GM12891 (cell line): ENCODE results near the gene MRPL53.

Experiments used
- DNase-seq: peaks from one replicate; pipeline ENCODE4 v3.0.0; 2011; ENCODE audit warnings: low spot score; ENCODE audit not compliant: insufficient read length
- FAIRE-seq: peaks from 2 replicates; lab custom pipeline; 2011; peaks lifted over from hg19 to GRCh38; lab: Jason Lieb, UNC
- PAX5 ChIP-seq: IDR thresholded peaks from 2 replicates; pipeline ENCODE4 v1.6.1; 2011; ENCODE audit warnings: low read length, moderate library complexity, mild to moderate bottlenecking; ENCODE audit not compliant: insufficient read depth, severe bottlenecking
- POLR2A ChIP-seq: IDR thresholded peaks from 2 replicates; pipeline ENCODE4 v1.6.1; 2011; ENCODE audit warnings: low read depth, low read length, control low read depth
- POLR2AphosphoS5 ChIP-seq: IDR thresholded peaks from 2 replicates; pipeline ENCODE4 v1.6.1; 2011; ENCODE audit warnings: low read depth, low read length, control low read depth
- POU2F2 ChIP-seq: IDR thresholded peaks from 2 replicates; pipeline ENCODE4 v1.6.1; 2011; ENCODE audit warnings: low read depth, mild to moderate bottlenecking, control low read depth, low read length, moderate library complexity
- SPI1 ChIP-seq: IDR thresholded peaks from 2 replicates; pipeline ENCODE4 v1.6.1; 2011; ENCODE audit warnings: low read depth, low read length, control low read depth
- TAF1 ChIP-seq: IDR thresholded peaks from 2 replicates; pipeline ENCODE4 v1.6.1; 2011; ENCODE audit warnings: low read depth, low read length, control low read depth

Gene MRPL53

DNA sequence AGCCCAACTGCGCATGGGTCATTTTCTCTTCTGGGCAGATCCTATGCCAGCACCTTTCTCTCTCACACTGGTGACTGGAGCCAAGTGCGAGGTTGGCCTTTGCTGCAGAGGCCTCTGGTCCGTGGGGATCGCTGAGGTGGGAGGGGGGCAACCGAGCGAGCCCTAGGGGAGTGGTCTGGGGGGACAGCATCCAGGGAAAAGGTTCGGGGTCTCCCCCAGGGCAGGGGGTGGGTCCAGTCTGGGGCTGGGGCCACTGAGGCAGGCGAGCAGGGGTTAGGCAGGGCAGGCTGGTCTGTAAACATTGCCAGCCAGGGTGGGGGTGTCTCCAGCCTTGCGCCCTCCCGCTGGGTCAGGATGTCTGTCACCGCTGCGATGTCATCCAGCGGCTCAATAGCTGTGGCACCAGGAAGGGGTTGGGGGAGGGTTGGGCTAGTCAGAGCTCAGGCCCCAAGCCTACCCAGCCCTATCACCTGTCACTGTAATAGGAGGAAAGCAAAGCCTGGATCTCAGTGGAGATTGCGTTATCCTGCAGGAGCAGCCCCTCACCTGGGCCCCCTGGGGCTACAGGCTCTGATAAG, 46.2 kb downstream of the MRPL53 start:
- no peak for FAIRE-seq
- no peak for DNase-seq
- TF ChIP-seq POLR2A (no peak), SPI1 (no peak), POLR2AphosphoS5 (no peak), TAF1 (no peak), POU2F2 (no peak), PAX5 (no peak)

DNA sequence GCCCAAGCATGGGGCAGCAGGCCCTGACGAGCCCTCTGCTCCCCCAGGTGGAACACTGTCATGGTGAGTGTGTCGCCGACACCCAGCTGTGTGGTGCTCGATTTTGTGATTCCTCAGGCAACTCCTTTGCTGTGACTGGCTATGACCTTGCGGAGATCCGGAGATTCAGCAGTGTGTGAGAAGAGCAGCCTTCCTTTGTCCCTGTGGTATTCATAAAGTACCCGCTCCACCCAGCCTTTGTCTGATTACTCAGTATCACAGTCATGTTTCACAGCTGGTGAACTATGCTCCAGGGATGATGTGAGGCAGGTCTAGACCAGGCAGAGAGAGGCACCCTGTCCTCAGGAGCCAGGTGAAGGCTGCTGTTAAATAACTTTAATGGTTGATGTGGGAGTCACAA, 47.0 kb downstream of the MRPL53 start:
- no peak for TF ChIP-seq TAF1
- TF ChIP-seq PAX5: no peak
- TF ChIP-seq POLR2AphosphoS5: no peak
- TF ChIP-seq POLR2A: no peak
- no peak for TF ChIP-seq POU2F2
- no peak for TF ChIP-seq SPI1
- FAIRE-seq: no peak
- no peak for DNase-seq

DNA sequence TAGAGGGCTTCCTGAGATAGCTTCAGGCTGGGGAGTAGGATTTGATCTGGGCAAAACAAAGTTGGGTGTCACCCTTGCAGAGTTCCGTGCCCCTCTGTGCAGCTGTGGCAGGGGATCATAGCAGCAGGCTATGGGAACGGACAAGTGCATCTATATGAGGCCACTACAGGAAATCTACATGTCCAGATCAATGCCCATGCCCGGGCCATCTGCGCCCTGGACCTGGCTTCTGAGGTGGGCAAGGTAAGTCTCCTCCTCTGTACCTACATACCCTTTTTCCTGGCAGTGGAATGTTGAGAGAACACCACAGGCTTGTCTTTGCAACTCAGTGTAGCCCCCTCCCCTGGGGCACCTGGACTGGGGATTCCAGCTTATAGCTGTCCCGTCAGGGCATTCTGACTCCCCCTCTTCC, 47.5 kb downstream of the MRPL53 start:
- FAIRE-seq (no peak), DNase-seq (no peak)
- TF ChIP-seq SPI1 (no peak), TAF1 (no peak), PAX5 (no peak), POU2F2 (no peak), POLR2A (no peak)

DNA sequence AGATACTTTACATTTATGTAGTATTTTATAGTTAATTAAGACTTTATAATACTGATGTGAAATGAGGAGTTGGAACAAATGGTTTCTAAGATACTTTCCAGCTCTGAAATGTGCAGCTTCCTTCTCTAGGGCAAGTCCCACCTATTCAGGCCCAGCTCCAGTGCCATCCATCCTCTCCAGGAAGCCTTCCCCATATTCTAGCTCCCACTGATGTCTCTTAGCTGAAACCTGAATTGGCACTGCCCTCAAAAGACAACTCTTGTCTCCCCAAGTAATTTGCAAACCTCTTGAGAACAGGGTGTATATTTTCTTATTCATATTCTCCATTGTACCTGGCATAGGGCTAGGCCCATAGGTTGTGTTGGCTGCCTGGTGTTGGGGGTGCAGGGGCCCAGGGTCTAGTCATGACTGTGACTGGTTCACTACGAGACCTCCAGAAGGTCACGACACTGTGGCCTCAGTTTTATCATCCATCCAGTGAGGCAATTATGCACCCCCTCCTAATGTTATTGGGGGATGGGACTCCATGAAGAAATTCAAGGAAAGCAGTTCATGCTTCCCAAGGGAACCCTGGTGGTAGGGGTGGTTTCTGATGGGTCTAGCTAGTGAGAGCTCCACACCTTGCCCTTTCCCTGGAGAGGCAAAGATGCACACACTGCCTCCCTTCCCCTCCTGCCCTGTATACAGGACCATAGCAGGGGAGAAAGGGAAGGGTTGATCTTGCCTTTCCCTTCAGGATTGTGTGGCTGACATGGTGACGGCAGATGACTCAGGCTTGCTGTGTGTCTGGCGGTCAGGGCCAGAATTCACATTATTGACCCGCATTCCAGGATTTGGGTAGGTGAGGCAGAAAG, 48.1 kb downstream of the MRPL53 start:
- DNase-seq: no peak
- no peak for FAIRE-seq
- TF ChIP-seq POU2F2 (no peak), SPI1 (no peak), TAF1 (no peak), POLR2AphosphoS5 (no peak), PAX5 (no peak)

DNA sequence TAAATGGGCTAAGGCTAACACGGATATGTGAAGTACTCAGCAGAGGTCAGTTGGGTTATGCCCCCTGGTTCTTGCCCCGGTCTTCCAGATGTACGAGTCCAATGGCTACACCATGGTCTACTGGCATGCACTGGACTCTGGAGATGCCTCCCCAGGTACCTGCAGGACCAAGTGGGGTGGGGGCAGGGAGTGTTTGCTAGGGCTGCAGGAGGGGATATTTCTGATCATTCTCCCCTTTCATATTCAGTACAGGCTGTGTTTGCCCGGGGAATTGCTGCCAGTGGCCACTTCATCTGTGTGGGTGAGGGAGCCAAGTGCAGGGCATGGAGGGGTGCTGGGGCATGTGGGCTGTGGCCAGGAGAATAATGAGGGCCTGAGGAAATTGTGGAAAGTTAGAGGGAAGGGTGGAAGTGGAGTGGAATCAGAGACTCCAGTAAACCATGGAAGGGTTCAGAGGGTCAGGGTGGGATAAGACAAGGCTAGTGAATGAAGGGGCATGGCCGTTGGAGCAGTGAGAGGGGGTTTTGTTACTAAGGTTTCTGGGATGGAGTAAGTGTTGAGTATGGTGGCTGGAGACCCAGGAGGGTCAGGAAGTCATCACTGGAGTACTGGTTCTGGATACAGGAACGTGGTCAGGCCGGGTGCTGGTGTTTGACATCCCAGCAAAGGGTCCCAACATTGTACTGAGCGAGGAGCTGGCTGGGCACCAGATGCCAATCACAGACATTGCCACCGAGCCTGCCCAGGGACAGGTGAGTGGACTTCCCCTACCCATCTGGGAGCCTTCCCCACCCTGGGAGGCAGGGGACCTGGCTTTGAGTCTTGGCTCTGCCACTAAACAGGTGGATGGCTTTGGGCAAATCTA, 49.0 kb downstream of the MRPL53 start:
- DNase-seq (no peak), FAIRE-seq (no peak)
- TF ChIP-seq PAX5: no peak
- TF ChIP-seq TAF1: no peak
- TF ChIP-seq POU2F2: no peak
- no peak for TF ChIP-seq POLR2A
- no peak for TF ChIP-seq POLR2AphosphoS5
- no peak for TF ChIP-seq SPI1
